ENCODE results near the gene RALY.

RALY gene

DNA sequence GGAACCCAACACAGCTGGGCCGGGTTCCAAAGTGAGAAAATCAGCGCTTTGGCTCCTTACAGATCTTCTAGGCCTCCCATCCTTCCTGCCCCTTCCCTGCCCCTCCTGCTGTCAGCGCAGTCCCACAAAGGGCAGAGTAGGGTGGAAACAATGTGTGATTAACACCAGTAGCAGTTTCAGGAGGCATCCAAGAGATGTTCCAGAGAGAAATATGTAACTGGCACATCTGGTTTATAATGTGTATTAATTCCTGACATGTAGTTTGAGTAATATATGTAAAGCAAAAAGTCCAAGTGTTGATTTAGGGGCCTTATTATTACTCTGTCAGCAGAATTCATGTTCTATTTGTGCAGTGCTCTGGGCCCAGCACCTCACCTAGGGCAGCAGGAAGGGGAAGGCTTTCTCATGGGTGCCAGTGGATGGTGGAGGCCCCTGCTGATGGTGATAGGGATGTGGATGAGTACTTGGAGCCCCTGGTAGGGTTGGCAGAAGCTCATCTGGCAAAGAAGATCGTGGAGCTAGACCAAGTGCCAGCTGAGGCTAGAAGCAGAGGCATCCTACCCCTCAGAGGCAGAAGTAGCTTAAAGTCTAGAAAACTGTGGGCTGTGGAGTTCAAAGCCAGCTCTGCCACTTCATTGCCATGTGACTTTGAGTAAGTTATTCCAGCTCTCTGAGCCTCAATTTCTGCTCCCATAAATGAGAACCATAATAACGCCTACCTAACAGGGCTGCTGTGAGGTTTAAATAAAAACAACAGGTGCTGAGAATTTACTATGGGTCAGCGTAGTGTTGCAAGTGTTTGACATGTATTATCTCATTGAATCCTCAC is 22.4 kb upstream of the RALY start:
- Histone ChIP-seq H3K4me3 (ENCODE audit: low read length) (no peak overlapping the region), H3K4me1 (ENCODE audit: control insufficient read depth, low read length) (no peaks in the 10 kb centered on the region), H3K9me2 (replicated peaks; ENCODE audit: control insufficient read depth, low read length) (no peaks in the 10 kb centered on the region), H3K79me2 (ENCODE audit: control insufficient read depth, low read length) (no peaks in the 10 kb centered on the region), H4K20me1 (ENCODE audit: control insufficient read depth, insufficient read depth, low read depth, low read length) (no peaks in the 10 kb centered on the region), H3K27ac (ENCODE audit: low read depth, low read length) (no peak overlapping the region), H3F3A (ENCODE audit: control insufficient read depth, insufficient read depth) (no peaks in the 10 kb centered on the region), H3K36me3 (ENCODE audit: control insufficient read depth, low read length) (no peaks in the 10 kb centered on the region), H3K27me3 (ENCODE audit: control insufficient read depth, low read length) (peaks cover under 1% of the 10 kb centered on the region; the same call in 1 of the 2 replicates), H3K9me3 (ENCODE audit: control insufficient read depth, insufficient read depth, low read length) (no peaks in the 10 kb centered on the region), H3K4me2 (ENCODE audit: low read length) (no peak overlapping the region)
- TF ChIP-seq EZH2phosphoT487 (IDR thresholded peaks at IDR 0.05; ENCODE audit: borderline replicate concordance, low read length), result no peak
- TF ChIP-seq, protein P1, sequence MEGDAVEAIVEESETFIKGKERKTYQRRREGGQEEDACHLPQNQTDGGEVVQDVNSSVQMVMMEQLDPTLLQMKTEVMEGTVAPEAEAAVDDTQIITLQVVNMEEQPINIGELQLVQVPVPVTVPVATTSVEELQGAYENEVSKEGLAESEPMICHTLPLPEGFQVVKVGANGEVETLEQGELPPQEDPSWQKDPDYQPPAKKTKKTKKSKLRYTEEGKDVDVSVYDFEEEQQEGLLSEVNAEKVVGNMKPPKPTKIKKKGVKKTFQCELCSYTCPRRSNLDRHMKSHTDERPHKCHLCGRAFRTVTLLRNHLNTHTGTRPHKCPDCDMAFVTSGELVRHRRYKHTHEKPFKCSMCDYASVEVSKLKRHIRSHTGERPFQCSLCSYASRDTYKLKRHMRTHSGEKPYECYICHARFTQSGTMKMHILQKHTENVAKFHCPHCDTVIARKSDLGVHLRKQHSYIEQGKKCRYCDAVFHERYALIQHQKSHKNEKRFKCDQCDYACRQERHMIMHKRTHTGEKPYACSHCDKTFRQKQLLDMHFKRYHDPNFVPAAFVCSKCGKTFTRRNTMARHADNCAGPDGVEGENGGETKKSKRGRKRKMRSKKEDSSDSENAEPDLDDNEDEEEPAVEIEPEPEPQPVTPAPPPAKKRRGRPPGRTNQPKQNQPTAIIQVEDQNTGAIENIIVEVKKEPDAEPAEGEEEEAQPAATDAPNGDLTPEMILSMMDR (IDR thresholded peaks at IDR 0.05; ENCODE audit: low read depth, low read length, poor library complexity, severe bottlenecking), result no peak

DNA sequence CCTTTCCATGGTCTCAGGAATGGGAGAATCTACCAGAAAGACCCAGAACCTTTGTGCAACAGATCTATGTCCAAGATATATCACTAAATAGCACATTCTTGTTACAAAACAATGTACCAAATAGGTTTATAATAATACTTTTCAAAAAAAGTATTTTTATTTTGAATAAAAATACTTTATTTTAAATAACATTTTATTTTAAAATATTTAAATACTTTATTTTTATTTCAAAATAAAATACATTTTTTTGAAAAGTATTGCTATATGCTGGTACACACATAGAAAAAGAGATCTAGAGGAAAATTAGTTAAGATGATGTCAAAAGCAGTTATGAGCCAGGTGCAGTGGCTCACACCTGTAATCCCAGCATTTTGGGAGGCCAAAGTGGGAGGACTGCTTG is 16.8 kb upstream of the RALY start:
- H3K4me3 ChIP-seq (ENCODE audit: low read length), result no peak overlapping the region
- H3K27ac ChIP-seq (ENCODE audit: low read depth, low read length), result no peak overlapping the region
- TF ChIP-seq EZH2phosphoT487 (IDR thresholded peaks at IDR 0.05; ENCODE audit: borderline replicate concordance, low read length), result no peak
- TF ChIP-seq, protein P1 (IDR thresholded peaks at IDR 0.05; ENCODE audit: low read depth, low read length, poor library complexity, severe bottlenecking), result no peak
- no peaks in the 10 kb centered on the region for H3K36me3 ChIP-seq (ENCODE audit: control insufficient read depth, low read length)
- no peaks in the 10 kb centered on the region for H3K9me2 ChIP-seq (replicated peaks; ENCODE audit: control insufficient read depth, low read length)
- H3F3A ChIP-seq (ENCODE audit: control insufficient read depth, insufficient read depth), result no peaks in the 10 kb centered on the region
- H3K27me3 ChIP-seq (ENCODE audit: control insufficient read depth, low read length), result peaks cover 29% of the 10 kb centered on the region
- H3K79me2 ChIP-seq (ENCODE audit: control insufficient read depth, low read length), result no peaks in the 10 kb centered on the region
- no peaks in the 10 kb centered on the region for H3K4me1 ChIP-seq (ENCODE audit: control insufficient read depth, low read length)
- H3K4me2 ChIP-seq (ENCODE audit: low read length), result no peak overlapping the region
- no peaks in the 10 kb centered on the region for H4K20me1 ChIP-seq (ENCODE audit: control insufficient read depth, insufficient read depth, low read depth, low read length)
- H3K9me3 ChIP-seq (ENCODE audit: control insufficient read depth, insufficient read depth, low read length), result no peaks in the 10 kb centered on the region

DNA sequence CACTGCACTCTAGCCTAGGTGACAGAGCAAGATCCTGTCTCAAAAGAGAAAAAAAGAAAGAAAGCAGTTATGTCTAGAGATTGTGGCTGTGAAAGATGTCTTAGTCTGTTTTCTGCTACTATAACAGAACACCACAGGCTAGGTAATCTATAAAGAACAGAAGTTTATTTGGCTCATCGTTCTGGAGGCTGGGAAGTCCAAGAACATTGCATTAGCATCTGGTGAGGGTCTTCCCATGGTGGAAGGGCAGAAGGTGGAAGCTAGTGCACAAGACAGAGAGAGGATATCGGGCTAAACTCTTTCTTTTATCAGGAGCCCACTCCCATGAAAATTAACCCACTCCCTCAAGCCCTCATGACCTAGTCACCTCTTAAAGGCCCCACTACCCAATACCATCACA is 16.2 kb upstream of the RALY start:
- no peaks in the 10 kb centered on the region for H4K20me1 ChIP-seq (ENCODE audit: control insufficient read depth, insufficient read depth, low read depth, low read length)
- H3K4me1 ChIP-seq (ENCODE audit: control insufficient read depth, low read length), result no peaks in the 10 kb centered on the region
- TF ChIP-seq, protein P1 (IDR thresholded peaks at IDR 0.05; ENCODE audit: low read depth, low read length, poor library complexity, severe bottlenecking), result no peak
- TF ChIP-seq EZH2phosphoT487 (IDR thresholded peaks at IDR 0.05; ENCODE audit: borderline replicate concordance, low read length), result no peak
- no peaks in the 10 kb centered on the region for H3K79me2 ChIP-seq (ENCODE audit: control insufficient read depth, low read length)
- no peaks in the 10 kb centered on the region for H3K36me3 ChIP-seq (ENCODE audit: control insufficient read depth, low read length)
- H3K4me2 ChIP-seq (ENCODE audit: low read length), result no peak overlapping the region
- no peaks in the 10 kb centered on the region for H3K9me2 ChIP-seq (replicated peaks; ENCODE audit: control insufficient read depth, low read length)
- H3K27me3 ChIP-seq (ENCODE audit: control insufficient read depth, low read length), result peaks cover 29% of the 10 kb centered on the region
- no peak overlapping the region for H3K27ac ChIP-seq (ENCODE audit: low read depth, low read length)
- no peak overlapping the region for H3K4me3 ChIP-seq (ENCODE audit: low read length)
- H3K9me3 ChIP-seq (ENCODE audit: control insufficient read depth, insufficient read depth, low read length), result no peaks in the 10 kb centered on the region
- no peaks in the 10 kb centered on the region for H3F3A ChIP-seq (ENCODE audit: control insufficient read depth, insufficient read depth)

Measured in DOHH2 (cell line).